ENCODE measurements around the gene ABCG8.
A peak's percentile ranks its signal among the peaks of the same experiment; 100 is the strongest.

DNA sequence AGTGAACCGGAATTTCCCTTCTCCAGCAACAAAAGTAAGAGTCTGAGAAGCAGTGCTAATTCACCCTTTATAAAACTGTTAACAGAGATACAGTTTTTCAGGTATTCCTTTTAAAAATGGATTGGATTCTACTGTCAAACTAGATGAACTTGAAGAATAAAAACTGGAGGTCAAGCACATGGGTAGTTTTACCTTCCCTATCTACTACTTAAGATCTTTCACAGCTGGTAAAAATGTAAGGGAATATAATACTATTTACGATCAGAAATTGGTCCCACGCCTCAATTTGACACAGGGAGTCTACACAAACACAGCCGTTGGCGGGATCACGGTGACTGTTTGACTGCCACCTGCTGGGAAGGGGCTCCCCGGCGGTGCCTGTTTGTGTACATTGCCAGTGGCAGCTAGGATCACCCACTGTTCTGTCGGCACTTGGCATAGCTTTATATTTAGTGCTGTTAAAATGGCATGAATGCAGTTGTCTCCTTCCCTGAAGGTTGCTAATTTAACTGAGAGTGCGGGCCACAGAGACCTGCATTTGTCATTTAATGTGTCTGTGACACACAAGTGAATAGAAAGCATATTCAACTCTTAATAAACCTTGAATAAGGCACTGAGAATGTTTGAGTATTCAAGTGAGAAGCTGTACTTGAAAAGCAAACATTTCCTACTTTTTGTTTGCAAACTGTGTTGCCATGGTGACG lies 59.5 kb downstream of the ABCG8 start:
- no peak for TF ChIP-seq EZH2 (IDR thresholded peaks at IDR 0.05; ENCODE audit: borderline replicate concordance)
- TF ChIP-seq, protein P1, sequence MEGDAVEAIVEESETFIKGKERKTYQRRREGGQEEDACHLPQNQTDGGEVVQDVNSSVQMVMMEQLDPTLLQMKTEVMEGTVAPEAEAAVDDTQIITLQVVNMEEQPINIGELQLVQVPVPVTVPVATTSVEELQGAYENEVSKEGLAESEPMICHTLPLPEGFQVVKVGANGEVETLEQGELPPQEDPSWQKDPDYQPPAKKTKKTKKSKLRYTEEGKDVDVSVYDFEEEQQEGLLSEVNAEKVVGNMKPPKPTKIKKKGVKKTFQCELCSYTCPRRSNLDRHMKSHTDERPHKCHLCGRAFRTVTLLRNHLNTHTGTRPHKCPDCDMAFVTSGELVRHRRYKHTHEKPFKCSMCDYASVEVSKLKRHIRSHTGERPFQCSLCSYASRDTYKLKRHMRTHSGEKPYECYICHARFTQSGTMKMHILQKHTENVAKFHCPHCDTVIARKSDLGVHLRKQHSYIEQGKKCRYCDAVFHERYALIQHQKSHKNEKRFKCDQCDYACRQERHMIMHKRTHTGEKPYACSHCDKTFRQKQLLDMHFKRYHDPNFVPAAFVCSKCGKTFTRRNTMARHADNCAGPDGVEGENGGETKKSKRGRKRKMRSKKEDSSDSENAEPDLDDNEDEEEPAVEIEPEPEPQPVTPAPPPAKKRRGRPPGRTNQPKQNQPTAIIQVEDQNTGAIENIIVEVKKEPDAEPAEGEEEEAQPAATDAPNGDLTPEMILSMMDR (IDR thresholded peaks at IDR 0.05; ENCODE audit: poor library complexity): peak; percentile 39

Data from hepatocyte (in vitro differentiated cells).